Stimulated activated CD8-positive, alpha-beta memory T cell treated with anti-CD3 and anti-CD28 coated beads, Interleukin-2, amount 100 ng/mL, for 48 hours (primary cell): ENCODE results near the gene CDH18.

ENCODE experiments used
- DNase-seq, 2 donors: peaks; one replicate each; pipeline ENCODE4 v3.0.0-alpha.2; 2020; ENCODE audit warnings: low read depth in 2 of 2

The CDH18 gene

DNA sequence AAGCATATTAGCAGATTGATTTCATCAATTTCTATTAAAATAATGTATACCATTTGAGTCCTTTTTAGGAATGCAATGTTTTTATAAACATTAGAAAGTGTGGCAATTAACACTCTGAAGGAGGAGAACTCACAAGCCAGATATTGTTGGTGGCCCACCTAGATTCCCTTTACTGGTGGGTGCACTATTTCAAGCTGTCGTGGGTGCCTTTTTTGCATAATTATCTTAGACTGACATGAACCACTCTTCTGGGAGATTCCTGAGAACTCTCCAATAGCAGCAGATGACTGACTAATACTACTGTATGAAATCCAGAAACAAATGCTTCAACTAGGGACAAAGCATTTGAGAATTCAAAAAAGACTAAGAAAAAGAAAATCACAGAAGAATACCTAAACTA lies 526.0 kb downstream of the CDH18 start:
- DNase-seq = no peak

- DNase-seq = no peak
Measured at GRCh38 chr5:19424506-19424905, 563.5 kb downstream of the CDH18 start.
